Mucosa of stomach (tissue), 1 donor: ENCODE measurements around the gene DLEC1.
"Not testable (repeated sequence)": the region's sequence is repeated elsewhere in the genome, so short reads cannot be mapped to it uniquely, and the experiment has no call there.

ENCODE experiments used
- H3K27me3 ChIP-seq: one replicate; pipeline ENCODE4 v1.7.0; 2013; ENCODE audit warnings: mild to moderate bottlenecking, low read length; ENCODE audit not compliant: control insufficient read depth, insufficient read depth
- H3K36me3 ChIP-seq: one replicate; pipeline ENCODE4 v1.7.0; 2013; ENCODE audit warnings: low read length; ENCODE audit not compliant: control insufficient read depth, insufficient read depth
- H3K4me1 ChIP-seq: one replicate; pipeline ENCODE4 v1.7.0; 2013; ENCODE audit warnings: mild to moderate bottlenecking, low read length; ENCODE audit not compliant: control insufficient read depth, insufficient read depth
- H3K4me3 ChIP-seq: one replicate; pipeline ENCODE4 v1.7.0; 2013; ENCODE audit warnings: low read length
- H3K9ac ChIP-seq: one replicate; pipeline ENCODE4 v1.7.0; 2013; ENCODE audit warnings: mild to moderate bottlenecking, low read length, moderate library complexity
- H3K9me3 ChIP-seq: one replicate; pipeline ENCODE4 v1.7.0; 2013; ENCODE audit warnings: mild to moderate bottlenecking, low read length, moderate library complexity; ENCODE audit not compliant: control insufficient read depth
- donor health status: Pancreatic carcinoma.

DLEC1 gene

DNA sequence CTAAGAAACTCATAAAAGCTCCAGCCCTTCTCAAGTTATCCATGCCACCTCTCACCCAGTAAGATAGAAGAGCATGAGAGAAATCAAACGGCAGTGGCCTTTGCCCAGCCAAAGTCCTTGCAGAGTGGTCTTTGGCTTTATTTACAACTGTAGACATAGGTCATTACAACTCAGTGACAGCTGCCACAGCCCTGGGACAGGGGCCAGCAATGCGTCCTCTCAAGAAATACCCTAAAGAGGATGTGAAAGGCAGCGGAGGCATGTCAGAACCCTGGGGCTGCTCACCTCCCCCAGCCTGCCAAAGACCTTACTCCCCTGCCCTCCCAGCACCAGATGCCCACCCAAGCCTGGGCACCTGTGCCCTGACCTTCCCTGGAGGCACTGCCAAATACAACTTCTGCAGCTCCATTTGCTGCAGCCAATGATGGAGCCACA, 91.6 kb downstream of the DLEC1 start:
- no peak overlapping the region for H3K9ac ChIP-seq
- H3K4me1 ChIP-seq: peaks cover 29% of the 10 kb centered on the region
- no peak overlapping the region for H3K4me3 ChIP-seq

DNA sequence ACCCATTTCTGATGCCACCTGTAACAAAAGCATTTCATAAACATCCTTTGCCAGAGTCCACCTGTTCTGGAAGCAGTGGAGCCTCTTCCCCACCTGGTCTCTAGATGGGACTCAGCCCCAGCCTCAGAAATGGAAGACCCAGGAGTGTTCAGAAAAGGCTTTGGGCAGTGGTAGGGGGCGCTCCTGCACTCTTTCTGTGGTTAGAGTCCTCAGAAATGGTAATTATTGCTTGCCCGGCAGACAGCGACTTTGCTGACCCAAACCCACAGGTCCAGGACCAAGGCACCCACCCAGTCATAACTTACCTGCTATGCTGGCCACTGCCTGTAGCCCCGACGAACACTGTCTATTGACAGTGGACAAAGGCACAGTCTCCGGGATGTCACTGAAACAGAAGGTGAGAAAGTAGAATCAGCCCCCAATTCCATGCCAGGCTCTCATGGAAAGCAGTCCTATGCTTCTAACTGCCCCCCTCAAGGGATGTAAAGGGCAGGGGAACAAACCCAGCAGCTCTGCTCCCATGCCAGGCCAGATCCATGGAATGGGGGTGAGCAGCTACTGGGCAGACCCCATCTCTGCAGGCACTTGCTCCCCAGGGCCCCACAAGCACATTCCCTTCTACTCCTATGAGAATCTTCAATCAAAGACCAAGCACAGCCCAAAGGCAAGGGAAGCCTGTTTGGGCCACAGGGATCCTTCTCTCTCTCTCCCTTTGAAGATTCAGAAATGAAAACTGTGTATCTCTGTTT, 92.8 kb downstream of the DLEC1 start:
- Histone ChIP-seq H3K4me1 (peaks cover 29% of the 10 kb centered on the region), H3K9ac (no peak overlapping the region), H3K27me3 (no peaks in the 10 kb centered on the region), H3K4me3 (no peak overlapping the region), H3K36me3 (peaks cover 41% of the 10 kb centered on the region), H3K9me3 (no peaks in the 10 kb centered on the region)

More for the DNA sequence above, 91.6 kb downstream of the DLEC1 start:
- no peaks in the 10 kb centered on the region for H3K9me3 ChIP-seq
- H3K36me3 ChIP-seq: peaks cover 50% of the 10 kb centered on the region
- no peaks in the 10 kb centered on the region for H3K27me3 ChIP-seq

DNA sequence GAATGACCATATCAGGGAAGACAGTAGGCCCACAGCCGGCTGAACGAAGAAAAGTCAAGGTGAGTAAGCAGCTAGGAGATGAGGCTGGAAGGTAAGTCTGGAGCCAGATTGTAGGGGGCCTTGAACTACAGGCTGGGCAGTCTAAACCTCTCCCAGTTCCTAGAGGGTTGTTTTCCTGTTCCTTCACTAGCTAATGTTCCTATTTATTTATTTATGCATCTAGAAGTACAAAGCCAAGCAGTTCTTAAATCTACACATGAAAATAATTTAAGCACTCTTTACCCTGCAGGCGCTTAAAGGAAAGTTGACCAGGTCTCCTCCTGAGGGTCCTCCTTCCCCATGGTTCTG, 94.2 kb downstream of the DLEC1 start:
- Histone ChIP-seq H3K4me1 (peaks cover 37% of the 10 kb centered on the region), H3K9me3 (no peaks in the 10 kb centered on the region), H3K27me3 (no peaks in the 10 kb centered on the region), H3K9ac (no peak overlapping the region), H3K36me3 (peaks cover 31% of the 10 kb centered on the region), H3K4me3 (no peak overlapping the region)

DNA sequence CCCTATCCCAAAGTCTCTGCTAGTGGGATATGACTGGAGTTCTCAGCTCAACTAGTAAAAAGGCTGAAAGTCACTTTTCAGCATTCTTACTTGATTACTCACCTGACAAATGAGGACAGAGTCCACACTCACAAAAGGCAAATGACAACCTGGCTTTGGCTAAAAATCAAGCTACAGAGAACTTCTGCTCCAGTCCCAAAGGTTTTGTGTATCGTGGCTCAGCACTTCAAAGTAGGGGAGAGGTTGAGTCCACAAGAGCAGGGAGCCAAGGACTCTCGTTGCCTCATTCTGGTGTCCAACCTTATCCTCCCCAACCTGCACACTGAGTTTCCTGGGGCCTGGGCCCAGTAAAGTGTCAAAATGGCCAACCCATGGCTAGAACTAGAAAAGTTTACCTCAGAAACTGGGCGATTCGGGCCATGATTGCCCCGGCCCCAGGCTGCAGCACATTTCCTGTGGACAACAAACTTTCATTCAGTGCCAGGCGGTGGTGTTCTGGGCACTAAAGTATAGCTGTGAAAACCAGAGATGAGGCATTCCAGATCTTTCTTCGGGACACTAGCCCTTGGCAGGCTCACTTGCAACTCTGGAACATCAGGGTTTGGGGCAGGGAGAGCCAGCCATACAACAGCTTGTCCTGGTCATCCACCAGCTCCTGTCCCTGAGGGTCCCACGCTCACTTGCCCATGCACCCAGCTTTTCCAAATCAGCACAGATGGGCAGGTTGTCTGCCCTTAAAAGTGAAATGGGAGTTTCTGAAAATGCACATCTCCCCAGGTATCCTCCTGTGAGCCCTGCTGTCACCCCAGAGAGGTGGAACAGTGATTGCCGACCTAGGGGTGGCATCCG, 94.8 kb downstream of the DLEC1 start:
- Histone ChIP-seq H3K36me3 (peaks cover 31% of the 10 kb centered on the region), H3K4me1 (peaks cover 37% of the 10 kb centered on the region), H3K9ac (no peak overlapping the region), H3K4me3 (no peak overlapping the region), H3K9me3 (no peaks in the 10 kb centered on the region), H3K27me3 (no peaks in the 10 kb centered on the region)

DNA sequence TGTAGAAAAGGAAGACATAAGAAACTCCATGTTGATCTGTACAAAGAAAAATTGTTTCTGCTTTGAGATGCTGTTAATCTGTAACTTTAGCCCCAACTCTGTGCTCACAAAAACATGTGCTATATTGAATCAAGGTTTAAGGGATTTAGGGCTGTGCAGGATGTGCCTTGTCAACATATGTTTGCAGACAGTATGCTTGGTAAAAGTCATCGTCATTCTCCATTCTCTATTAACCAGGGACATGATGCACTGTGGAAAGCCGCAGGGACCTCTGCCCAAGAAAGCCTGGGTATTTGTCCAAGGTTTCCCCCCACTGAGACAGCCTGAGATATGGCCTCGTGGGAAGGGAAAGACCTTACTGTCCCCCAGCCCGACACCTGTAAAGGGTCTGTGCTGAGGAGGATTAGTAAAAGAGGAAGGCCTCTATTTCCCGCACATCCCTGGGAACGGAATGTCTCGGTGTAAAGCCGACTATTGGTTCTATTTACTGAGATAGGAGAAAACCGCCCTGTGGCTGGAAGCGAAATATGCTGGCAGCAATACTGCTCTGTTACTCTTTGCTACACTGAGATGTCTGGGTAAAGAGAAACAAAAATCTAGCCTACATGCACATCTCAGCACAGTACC, 95.6 kb downstream of the DLEC1 start:
- not testable (repeated sequence) for H3K27me3 ChIP-seq, H3K9me3 ChIP-seq, H3K4me3 ChIP-seq, H3K9ac ChIP-seq
- peaks cover 41% of the 10 kb centered on the region for H3K4me1 ChIP-seq
- H3K36me3 ChIP-seq: peaks cover 27% of the 10 kb centered on the region

DNA sequence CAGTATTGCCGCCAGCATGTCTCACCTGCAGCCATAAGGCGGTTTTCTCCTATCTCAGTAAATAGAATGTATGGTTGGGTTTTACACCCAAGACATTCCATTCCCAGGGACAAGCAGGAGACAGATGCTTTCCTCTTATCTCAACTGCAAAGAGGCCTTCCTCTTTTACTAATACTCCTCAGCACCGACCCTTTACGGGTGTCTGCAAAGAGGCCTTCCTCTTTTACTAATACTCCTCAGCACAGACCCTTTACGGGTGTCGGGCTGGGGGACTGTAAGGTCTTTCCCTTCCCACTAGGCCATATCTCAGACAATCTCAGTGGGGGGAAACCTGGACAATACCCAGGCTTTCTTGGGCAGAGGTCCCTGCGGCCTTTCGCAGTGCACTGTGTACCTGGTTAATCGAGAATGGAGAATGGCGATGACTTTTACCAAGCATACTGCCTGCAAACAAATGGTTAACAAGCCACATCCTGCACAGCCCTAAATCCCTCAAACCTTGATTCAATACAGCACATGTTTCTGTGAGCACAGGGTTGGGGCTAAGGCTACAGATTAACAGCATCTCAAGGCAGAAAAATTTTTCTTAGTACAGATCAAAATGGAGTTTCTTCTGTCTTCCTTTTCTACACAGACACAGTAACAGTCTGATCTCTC, 96.7 kb downstream of the DLEC1 start:
- H3K4me3 ChIP-seq: peak overlapping the region; percentile 85
- not testable (repeated sequence) for H3K9me3 ChIP-seq, H3K27me3 ChIP-seq
- peaks cover 24% of the 10 kb centered on the region for H3K36me3 ChIP-seq
- H3K4me1 ChIP-seq: peaks cover 52% of the 10 kb centered on the region
- H3K9ac ChIP-seq: peak overlapping the region; percentile 80

DNA sequence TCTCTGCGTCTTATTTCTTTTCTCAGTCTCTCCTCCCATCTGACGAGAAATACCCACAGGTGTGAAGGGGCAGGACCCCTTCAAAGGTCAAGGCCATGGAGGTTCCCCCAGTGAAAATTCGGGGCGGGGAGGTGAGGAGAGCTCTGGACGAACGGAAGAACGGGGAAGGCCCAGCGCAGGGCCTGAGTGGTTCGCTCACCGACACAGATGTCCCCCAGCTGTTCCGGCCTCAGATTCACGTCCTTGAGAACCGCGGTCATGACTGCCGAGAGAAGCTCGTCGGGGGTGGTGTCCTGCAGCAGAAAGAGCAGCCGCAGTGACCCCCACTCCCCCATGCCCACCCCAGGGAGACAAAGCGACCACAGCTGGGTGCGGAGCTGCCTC, 97.4 kb downstream of the DLEC1 start:
- H3K4me1 ChIP-seq: peaks cover 52% of the 10 kb centered on the region
- H3K9me3 ChIP-seq: no peaks in the 10 kb centered on the region
- H3K4me3 ChIP-seq: peak overlapping the region; percentile 85
- H3K9ac ChIP-seq: peak overlapping the region; percentile 80
- peaks cover 18% of the 10 kb centered on the region for H3K36me3 ChIP-seq
- no peaks in the 10 kb centered on the region for H3K27me3 ChIP-seq

DNA sequence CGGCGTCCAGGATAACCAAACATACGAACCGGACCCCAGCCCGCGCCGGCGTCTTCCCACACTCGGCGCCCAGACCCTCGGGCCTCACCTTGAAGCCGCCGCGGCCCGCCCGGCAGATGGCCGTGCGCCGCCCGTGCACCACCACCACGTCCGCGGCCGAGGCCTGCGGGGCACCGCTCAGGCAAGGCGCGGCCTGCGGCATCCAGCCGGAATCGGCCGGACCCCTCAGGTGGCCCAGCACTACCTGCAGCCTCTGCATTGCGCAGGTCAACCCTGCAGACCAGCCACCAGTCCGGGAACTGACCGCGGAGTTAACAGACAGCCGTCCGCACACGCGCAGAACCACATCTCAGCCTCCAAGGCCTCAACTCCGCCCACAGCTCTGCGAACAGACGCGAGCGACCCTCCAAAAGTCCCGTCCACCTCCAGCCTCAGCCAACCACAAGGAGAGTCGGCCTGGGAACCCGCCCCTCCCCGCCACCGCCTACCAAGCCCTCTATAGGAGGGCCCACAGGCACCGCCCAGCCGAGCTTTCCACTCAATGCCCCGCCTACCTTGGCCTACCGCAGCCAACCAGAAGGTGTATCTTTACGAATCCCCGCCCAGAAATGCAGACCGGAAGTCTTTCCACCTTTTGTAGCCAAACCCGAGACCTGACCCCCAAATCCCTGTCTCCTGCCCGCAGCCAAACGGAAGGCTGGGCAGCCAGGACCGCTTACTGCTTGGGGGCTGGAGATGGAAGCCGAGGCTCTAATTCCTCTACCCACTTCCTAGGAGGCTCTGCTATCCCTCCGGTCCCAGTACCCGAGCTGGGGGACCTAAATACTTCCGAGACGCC, 98.0 kb downstream of the DLEC1 start, which contains the start of gene ACAA1:
ACAA1 (minus strand) TSS at position 351 of the 838 bp plus-strand sequence; CDS start at position 259, 92 bp downstream.
- H3K36me3 ChIP-seq: peaks cover 19% of the 10 kb centered on the region
- H3K27me3 ChIP-seq: no peaks in the 10 kb centered on the region
- peaks cover 47% of the 10 kb centered on the region for H3K4me1 ChIP-seq
- no peaks in the 10 kb centered on the region for H3K9me3 ChIP-seq
- peak within 1 kb of the TSS; percentile 89 for H3K9ac ChIP-seq
- H3K4me3 ChIP-seq: peak within 1 kb of the TSS; percentile 85

DNA sequence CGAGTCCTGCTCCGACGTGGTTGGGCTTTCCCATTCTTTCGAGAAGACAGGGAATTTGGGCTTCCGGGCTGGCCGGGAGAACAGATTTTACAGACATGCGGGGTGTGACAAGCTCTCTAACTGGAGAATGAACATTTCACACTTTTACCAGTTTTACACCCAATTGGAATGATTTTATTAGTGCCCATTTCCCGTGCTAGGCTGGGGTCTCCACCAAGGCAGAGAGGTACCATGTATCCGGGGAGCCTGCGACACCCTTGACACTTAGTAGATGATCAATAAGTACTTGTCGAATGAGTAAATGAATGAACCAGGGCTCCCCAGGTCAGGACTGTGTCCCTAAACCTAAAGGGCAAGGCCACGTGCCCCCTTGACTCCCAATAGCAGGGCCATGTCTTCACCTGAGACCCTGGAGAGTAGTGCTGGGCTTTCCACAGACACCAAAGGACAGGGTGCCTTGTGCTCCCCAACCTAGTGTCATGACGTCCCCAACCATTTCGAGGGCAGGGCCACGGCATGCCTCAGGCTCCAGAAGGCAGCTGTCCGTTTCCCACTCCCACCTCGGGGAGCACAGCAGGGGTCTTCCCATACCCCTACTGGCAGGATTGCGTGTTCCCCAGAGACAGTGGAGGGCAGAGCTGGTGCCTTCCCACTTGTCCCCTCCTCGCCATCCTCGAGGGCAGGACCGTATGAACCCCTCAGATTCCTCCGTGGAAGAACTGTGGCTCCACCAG, 98.8 kb downstream of the DLEC1 start:
- Histone ChIP-seq H3K4me1 (peaks cover 39% of the 10 kb centered on the region), H3K27me3 (no peaks in the 10 kb centered on the region), H3K9ac (peak overlapping the region; percentile 89), H3K9me3 (no peaks in the 10 kb centered on the region), H3K4me3 (peak overlapping the region; percentile 85), H3K36me3 (peaks cover 14% of the 10 kb centered on the region)

DNA sequence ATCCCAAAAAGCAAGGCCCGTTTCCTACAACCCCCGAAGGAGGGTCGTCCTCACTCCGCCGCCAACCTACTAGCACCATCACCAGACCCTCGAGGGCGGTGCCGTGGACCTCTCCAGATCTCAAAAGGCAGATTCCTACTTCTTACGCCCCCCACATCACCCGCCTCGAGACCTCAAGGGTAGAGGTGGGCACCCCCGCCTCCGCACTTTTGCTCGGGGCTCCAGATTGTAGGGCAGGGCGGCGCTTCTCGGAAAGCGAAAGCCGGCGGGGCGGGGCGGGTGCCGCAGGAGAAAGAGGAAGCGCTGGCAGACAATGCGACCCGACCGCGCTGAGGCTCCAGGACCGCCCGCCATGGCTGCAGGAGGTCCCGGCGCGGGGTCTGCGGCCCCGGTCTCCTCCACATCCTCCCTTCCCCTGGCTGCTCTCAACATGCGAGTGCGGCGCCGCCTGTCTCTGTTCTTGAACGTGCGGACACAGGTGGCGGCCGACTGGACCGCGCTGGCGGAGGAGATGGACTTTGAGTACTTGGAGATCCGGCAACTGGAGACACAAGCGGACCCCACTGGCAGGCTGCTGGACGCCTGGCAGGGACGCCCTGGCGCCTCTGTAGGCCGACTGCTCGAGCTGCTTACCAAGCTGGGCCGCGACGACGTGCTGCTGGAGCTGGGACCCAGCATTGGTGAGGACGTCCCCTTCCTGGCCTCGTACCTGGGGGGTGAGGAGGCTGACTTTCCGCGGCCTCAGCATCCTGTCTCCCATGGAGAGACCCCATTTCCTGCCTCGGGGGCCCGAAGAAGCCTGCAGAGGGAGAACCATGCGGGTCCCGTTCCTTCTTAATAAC, 99.6 kb downstream of the DLEC1 start, which contains the start of gene MYD88:
MYD88 (plus strand) TSS at position 313 of the 842 bp plus-strand sequence; CDS start at position 353, 40 bp downstream.
- Histone ChIP-seq H3K9me3 (no peaks in the 10 kb centered on the region), H3K36me3 (peaks cover 12% of the 10 kb centered on the region), H3K4me3 (peak within 1 kb of the TSS; percentile 85), H3K4me1 (peaks cover 31% of the 10 kb centered on the region), H3K27me3 (no peaks in the 10 kb centered on the region), H3K9ac (peak within 1 kb of the TSS; percentile 89)
